Ammon's horn (tissue), 1 donor: ENCODE data around the gene TRMT1.
A peak's percentile ranks its signal among the peaks of the same experiment; 100 is the strongest.

ENCODE experiments used
- DNase-seq: peaks from one replicate; pipeline ENCODE4 v3.0.0-alpha.2; 2016; ENCODE audit warnings: low spot score

The TRMT1 gene

DNA sequence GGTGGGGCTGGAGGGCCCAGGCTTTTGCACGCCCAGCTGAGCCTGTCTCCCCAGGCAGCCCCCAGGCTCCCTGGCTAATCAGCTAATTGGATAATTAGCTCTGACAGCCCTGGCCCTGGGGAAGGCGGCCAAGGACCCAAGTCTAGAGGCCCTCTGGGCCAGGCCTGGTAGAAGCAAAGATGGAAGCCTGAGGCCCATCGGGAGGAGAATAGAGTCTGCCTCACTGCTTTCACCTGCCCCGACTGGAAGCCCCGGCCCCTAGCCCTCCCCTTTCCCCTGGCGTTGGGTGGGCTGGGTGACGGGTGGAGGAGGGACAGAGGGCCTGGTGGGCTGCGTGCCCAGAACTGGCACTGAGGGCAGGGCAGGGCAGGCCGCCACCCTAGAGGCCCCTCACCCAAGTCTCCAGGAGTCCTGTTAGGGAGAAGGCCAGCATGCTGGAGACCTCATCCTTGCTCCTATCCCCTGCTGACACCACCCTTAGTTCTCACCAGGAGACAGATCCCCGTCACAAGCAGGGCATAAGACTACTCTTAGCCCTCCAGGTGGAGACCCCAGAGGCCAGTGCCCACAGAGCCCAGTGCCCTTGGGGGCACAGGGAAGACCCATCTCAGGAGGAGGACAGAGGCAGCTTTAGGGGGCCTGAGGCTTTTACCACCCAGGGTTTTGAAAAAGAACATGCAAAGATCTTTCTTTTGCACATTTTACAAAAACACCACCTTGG, 25.9 kb downstream of the TRMT1 start:
- no peak for DNase-seq

DNA sequence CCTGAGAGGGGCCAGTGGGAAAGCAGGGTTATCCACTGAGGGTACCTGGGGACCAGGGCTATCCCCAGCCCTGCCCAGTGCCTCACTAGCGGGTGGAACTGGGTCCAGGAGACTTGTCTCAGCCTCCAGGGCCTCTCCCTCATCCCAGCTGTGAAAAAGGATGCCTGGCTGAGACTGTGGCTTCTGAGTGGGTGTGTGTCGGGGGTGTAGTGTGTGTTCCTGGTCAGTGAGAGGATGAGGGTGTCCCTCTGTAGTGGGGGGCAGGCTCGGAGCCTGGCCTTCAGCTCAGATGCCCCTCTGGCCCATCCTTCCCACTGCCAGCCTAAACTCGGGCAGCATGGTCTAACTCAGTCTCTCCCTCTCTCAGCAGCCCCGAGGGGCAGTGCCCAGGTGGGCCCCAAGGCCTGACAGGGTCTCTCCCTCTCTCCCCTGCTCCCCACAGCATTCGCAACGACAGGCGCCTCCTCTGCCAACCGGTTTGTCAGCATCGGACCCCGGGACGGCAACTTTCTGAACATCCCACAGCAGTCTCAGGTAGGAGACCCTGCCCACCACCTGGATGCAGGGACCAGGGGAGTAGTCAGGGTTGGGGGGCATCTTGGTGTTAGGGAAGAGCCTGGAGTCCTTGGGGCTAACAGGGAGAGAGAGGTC, 26.6 kb downstream of the TRMT1 start:
- DNase-seq: no peak

DNA sequence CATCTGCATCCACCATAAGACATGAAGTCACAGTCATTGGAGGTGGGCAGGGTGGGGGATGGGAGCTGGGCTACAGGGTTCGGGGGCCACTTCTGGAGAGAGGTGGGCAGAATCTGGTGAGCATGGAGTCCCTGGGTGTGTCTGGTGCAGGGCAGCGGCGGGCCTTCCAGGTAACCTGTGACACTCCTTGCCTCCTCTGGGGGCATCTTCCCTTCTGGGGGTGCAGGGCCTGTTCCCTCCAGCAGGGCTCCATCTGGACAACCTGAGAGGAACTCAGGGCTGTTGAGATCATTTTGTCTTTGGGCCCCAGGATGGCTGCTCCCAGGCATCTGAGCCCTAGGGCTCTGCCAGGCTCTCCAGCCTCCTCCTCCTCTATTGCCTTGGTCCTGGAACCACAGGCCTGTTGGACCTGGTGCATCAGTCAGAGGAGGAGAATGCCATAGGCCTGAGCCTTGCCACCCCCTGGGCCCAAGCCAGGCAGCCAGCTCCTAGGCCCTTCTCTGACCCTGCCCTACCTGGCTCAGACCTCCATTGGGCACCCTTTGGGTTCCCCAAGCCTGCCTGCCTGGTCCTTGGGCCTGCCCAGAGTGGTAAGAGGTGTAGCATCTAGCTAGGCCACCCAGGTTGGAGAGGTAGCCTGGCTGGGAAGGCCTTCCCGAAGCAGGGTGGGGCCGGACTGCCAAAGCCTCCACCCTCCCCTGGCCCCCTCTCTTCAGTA, 27.2 kb downstream of the TRMT1 start:
- no peak for DNase-seq

DNA sequence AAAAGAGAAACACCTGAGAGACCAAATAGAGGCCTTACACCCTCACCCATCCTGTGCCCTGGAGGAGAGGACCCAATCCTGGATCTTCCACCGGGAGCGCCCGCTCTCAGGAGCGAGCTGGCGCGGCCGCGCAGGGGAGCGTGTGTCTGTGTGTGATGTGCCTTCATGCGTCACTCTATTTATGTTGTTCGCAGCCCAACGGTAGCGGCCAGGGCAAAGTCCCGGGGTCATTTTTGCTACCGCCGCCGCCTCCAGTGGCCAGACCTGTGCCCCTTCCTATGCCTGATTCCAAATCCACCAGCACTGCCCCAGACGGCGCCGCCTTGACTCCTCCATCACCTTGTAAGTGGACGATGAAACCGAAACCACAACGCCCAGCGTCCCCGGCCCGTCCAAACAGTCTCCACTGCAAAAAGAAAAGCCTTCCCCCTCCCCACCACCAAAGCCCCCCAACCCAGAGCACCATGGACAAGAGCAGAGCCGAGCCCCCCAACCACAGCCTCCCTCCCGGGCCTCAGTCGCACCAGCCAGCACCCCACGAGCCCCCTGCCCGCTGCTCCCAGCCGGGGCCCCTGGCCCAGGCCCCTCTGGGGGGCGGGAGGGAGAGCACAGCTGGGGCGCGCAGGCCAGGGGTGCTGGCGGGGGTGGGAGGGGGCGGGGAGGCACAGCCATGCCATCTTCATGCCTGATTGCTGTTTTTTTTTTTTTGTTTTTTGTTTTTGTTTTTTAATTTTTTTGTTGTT, 28.6 kb downstream of the TRMT1 start:
- no peak for DNase-seq

DNA sequence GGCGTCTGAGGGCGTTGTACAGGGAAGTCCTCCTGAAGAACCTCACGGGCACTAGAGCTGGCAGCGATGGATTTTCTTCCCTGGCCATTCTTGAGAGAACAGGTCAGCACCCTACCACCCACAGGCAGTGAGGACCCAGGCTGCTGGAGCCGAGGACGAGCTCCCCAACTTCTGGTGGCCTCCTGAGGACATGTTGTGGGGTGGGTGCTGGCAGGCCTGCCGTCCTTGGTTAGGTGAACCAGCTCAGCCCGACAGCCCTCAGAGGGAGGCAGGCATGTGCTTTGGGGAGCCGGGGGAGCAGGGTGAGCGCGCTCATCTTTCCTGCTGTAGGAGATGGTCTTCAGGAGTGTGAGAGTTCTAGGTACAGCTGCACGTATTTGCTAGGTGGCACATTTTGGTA, 29.2 kb downstream of the TRMT1 start:
- no peak for DNase-seq

DNA sequence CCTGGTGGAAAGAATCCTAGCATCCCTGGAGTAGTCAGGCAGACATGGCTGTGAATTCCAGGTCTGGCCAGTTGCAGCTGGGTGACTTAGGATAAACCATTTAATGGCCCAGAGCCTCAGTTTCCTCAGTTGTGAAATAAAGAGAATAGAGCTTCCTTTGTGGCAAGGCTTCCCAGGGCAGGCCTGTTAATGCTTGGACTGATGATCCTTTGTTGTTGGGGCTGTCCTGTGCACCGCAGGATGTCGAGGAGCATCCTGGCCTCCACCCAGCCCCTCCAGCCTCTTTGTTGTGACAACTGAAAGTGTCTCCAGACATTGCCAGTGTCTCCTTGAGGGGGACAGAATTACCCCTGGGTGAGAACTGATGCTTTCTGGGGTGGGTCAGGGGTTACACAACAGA, 30.2 kb downstream of the TRMT1 start:
- DNase-seq: no peak

DNA sequence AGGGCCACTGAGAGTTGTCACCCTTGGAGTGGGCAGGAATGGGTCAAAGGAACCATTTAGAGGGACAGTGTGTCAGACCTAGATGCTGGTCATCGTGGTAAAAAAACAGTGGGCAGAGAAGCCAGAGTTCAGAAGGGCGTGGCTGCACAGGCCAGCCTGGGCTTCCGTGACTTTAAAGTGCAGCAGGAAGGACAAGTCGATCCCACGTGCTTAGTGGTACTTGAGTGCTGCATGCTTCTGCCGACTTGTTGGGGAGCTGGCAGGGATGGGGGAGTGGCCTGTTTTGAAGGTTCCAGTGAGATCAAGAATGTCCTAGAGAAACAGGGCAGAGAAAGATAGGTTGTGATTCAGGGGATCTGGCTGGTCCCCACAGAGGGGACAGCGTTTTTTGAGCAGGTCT, 30.9 kb downstream of the TRMT1 start:
- DNase-seq: no peak

DNA sequence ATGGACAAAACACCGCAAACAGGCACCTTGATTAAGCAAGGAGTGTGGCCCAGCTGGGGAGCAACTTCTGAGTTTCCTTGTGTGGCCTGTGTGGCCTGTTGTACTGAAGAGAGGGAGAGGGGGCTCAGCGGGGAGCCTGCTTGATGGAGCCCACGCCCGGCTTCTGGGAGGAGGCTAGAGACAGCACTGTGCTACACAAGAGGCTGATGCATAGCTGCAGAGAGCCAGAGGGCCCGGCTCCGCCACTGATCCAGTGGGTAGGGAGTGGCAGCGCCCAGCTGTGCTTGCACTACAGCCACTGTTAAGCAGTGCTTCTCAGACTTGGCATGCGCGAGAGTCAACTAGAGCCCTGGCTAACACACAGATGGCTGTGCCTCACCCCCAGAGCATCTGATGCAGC, 32.9 kb downstream of the TRMT1 start:
- DNase-seq: peak; percentile 74

DNA sequence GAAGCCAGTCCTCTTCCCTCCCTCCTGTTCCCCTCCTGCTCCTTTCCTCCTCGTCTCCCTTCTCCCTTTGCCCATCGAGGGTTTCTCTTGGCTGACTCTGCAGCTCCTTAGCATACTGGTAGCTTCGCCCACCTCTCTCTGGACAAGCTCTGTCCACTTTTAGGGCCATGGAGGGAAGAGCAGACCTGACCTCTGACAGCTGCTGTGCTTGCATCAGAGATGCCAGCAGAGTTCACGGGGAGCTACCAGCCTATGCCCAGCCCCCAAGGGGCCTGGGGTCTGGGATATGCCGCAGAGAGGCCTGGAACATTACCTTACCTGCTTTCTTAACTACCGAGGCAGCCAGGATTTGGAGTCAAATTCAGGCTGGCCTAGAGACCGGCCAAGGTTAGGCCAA, 33.5 kb downstream of the TRMT1 start:
- no peak for DNase-seq

DNA sequence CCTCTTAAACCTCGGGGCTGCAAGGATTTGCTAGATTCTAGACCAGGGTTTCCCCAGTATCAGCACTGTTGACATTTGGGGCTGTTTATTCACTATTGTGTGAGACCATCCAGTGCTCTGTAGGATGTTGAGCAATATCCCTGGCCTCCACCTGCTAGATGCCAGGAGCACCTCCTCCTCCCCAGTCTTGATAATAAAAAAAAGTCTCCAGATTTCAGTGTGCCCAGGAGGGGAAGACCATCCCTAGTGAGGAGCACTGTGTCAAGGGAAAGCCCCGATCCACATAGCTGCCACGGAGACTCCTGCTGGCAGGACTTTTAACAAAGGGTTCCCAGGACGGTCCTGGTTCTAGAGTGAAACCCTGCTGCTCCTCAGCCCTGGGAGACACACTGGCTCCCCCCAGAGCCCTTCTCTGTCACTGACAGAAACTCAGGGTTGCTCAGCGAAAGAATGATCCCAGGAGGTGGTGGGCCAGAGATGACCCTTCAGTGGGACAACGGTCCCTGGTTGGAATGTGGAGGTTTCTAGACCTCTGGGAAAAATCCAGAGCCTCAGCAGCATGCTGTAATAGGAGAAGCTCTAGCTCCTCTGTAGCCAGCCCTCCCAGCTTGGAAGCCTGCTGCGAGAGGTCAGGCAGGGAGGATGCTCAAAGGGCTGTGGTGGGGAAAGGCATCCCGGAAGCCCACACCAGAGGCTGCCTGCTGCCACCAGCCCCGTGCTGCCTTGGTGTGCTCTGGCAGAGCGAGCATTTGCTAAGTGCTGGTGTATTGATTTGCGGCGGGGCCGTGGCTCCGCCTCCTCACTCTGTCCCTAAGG, 34.1 kb downstream of the TRMT1 start:
- peak; percentile 69 for DNase-seq

DNA sequence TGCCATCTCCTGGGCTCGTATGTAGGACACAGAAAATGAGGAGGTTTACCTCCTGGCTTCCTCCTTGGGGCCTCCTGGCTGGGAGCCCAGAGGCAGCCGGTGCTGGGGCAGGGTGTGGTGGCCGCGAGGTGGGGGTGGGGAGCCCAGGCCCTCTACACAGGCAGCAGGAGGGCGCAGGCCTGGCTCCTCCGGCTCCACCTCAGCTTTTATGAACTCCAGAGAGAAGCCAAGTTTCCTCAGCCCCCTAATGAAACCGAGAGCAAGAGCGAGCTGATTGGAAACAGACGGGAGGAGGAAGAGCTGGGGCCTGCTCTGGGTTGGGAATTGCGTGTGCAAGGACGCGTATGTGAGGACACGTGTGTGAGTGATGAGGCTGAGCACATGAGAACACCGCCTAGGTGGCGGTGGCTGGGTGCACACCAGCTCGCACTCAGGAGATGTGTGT, 37.0 kb downstream of the TRMT1 start:
- no peak for DNase-seq

DNA sequence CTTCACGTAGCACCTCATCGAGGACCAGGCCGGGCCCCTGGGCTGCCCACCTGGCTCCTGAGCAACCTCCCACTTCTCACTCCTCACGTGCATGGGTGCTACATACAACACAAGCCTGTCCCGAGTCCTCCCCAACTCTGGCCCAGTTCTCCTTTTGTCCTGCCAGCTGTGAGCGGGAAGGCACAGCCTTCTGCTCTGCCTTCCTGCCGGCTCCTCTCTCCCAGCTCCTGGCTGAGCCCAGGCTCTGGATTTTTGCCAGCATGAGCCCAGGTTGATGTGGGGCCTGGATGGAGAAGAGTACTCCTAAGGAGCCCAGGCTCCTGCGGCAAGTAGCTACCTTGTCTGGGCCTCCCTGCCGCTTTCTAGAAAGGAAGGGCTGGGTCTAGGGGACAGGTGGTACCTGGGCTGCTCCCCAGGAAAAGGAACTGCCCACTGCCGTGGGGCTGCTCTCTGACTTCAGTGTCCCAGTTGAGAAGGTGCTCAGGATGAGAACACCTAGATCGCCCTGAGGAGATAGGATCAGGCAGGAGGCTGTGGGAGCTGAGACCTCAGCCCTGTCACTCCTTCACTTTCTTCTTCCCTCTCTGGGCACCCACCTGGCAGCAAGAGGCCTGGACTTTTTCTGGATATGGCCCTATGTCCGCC, 37.5 kb downstream of the TRMT1 start:
- no peak for DNase-seq

DNA sequence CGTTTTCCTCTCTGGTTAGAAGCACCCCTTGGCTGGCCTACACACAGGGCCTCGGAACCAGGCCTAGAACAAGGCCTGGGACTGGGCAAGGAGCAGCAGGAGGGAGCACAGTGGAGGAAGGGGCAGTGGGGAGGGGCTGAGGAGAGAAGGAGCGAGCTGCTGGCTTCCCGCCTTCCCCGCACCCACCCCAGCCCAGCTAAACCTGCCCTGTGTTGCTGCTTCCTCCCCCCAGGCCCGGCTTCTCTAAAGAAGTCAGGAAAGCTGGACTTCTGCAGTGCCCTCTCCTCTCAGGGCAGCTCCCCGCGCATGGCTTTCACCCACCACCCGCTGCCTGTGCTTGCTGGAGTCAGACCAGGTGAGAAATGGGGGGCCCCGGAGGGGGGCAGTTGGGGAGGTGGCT, 38.2 kb downstream of the TRMT1 start:
- DNase-seq: no peak

DNA sequence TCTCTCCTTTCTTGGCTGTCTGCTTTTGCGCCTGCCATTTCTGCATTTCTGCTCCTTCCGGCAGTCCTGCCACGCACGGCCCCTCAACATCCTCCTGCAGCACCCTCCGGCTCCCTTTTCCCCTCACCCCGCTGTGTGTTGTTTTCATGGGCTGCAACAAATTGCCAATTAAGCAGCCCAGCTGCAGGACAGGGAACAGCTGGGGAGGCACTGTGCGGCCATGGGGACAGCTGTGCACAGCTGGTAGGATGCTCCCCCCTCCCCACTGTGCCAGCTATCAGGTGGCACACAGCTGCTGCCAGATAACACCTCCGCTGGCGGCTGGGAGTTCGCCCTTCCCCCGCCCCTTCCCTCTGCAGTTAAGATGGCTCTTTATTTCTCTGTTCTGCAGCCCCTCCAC, 39.3 kb downstream of the TRMT1 start:
- peak; percentile 85 for DNase-seq

DNA sequence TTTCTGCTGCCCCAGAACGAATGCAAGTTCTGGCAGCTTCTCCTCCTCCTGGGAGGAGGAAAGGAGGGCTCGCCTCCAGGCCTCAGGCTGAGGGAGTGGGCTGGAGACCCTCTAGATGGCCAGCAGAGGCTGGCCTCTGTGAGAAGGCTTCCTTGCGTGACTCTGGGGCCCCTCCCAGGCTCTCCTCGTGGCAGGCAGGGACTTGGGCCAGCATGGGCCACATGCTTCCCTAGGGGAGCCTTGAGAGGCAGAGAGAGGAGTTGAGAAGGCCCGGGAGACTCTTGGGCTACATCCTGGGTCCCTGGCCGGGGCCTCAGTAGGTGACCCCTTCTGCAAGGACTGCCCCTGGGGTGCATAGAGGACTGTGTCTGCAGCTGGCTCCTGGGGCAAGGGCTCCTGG, 39.8 kb downstream of the TRMT1 start:
- no peak for DNase-seq

DNA sequence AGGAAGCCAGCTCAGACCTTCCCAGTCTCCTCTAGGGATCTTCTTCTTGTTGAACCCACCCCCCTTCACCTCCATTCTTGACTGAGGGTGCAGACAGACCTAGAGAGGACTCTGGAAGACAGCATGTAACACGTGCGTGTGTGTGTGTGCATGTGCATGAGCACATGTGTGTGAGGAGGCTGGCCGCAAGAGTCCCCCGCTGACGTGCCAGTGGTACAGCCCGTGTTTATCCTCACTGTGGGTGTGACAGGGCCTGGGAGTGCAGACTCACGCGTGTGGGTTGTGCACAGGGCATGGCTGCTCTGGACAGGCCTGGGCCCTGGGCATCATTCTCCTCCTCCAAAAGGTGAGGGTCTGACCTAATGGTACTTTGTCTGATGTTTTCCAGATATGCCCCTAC, 40.2 kb downstream of the TRMT1 start:
- no peak for DNase-seq

DNA sequence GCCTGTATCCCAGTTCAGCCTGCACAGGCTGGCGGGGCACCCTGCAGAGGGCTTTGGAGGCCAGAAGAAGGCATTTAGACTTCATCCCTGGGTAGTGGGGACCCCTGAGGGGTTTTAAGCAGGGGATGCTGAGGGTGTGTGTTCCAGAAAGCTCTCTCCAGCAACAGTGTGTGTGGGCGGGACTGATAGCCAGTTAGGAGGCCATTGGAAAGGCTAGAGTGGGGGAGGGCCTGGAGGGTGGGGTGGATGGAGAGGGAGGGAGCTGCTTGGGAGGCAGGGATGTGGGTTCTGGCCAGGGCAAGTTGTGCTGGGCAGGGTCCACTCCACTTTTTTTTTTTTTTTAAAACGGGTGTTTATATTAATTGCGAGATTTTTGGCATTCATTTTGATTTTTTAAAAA, 42.2 kb downstream of the TRMT1 start:
- no peak for DNase-seq

DNA sequence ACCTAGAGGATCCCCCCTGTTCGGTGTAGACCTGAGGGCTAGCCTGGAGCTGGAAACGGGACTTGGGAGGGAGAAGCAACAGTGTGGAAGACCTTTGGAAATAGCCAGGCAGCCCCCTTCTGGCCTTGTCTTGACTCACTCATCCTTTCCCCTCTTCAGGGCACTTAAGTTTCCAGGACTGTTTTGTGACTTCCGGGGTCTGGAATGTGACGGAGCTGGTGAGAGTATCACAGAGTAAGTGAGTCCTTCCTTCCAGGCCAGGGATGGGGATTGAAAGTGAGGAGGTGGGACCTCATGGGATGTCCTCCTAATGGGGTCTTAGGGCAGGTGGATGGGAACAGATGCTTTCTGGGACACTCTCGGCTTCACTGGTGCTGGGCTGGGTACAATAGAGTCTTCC, 43.3 kb downstream of the TRMT1 start:
- DNase-seq: no peak

DNA sequence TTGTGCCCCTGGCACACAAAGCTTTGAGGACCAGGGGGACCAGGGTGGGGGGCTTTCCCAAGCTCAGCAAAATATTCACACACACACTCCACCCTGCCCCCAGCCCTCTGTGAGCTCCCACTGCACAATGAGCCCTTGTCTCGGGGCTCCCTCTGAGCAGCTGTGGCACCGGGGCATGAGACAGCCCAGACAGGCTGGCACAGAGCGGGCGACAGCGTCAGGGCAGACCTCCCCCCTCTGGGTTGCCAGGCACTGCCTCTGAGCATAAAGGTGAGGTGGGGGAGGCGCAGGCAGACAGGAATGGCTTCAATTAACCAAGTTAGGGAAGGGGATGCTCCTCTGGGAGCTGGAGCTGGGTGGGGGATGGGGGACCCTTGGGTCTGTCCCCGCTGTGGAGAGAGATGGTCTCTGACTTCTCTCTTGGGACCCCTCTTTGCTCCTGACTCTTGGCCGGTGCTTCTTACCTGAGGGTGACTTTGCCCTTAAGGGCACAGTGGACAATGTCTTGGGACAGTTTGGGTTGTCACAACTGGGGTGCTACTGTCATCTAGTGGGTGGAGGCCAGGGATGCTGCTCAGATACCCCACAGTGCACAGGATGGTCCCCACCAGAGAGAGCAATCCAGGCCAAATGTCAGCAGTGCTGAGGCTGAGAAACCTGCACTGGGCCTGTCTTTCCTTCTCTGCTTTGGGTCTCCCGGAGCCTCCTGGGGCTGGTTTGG, 44.2 kb downstream of the TRMT1 start:
- peak; percentile 98 for DNase-seq

DNA sequence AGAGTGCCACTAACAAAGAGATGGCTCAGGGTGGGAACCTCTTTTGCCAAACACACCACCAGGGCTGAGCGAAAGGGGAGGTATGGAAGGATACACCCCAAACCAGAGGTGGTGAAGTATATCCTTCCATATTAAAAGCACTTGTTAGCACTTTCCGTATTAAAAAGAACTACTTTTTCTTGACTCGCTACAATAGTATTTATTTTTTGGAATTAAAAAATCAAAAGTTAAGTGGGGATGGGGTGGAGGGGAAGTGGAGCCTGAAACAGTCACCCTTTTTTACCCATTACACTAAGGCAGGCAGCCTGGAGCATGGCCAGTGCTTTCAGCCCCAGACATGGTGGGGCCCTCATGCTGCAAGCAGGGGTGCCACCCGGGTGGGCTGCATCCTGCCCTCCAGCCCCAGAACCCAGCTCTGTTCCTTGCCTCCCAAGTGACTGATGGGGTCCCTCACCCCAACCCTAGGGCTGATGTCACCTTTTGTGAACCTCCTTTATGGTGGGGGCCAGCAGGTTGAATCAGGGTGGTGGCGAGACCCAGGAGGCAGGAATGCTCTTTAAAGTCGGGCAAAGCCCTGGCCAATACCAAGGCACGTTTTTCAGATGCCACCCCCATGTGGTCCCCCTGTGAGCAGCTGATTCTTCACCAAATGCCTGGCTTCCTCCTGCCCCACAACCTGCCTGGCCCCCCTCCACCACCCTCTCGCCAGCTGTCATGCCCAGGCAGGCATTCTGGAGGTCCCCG, 44.9 kb downstream of the TRMT1 start:
- DNase-seq: no peak
